ENCODE measurements around the gene SEMA3D.

DNA sequence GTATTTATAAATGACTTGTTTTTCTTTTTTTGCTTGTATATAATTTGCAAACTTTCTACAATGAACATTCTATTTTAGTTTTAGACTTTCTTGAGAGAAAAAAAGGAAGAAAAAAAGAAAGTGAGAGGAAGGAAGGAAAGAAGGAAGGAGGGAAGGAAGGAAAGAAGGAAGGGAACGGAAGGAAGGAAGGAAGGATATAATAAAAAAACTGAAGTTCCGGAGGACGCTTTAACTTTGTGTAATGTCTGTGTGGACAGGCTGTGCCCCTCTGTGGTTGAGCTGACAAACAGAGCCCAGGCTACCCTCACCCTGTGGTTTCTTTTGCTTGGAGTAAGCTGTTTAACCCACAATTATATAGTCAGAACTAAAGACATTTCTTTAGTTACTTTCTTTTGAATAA is 108.7 kb downstream of the SEMA3D start:
- TF ChIP-seq TAF1 (conservative IDR thresholded peaks at IDR 0.05): no peak
- TF ChIP-seq, protein P1, sequence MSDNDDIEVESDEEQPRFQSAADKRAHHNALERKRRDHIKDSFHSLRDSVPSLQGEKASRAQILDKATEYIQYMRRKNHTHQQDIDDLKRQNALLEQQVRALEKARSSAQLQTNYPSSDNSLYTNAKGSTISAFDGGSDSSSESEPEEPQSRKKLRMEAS (IDR thresholded peaks at IDR 0.05): no peak
- TF ChIP-seq, protein P2, sequence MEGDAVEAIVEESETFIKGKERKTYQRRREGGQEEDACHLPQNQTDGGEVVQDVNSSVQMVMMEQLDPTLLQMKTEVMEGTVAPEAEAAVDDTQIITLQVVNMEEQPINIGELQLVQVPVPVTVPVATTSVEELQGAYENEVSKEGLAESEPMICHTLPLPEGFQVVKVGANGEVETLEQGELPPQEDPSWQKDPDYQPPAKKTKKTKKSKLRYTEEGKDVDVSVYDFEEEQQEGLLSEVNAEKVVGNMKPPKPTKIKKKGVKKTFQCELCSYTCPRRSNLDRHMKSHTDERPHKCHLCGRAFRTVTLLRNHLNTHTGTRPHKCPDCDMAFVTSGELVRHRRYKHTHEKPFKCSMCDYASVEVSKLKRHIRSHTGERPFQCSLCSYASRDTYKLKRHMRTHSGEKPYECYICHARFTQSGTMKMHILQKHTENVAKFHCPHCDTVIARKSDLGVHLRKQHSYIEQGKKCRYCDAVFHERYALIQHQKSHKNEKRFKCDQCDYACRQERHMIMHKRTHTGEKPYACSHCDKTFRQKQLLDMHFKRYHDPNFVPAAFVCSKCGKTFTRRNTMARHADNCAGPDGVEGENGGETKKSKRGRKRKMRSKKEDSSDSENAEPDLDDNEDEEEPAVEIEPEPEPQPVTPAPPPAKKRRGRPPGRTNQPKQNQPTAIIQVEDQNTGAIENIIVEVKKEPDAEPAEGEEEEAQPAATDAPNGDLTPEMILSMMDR (IDR thresholded peaks at IDR 0.05; ENCODE audit: low read depth, low read length, missing input control): no peak
- TF ChIP-seq YY1 (IDR thresholded peaks at IDR 0.05): no peak
- no peak for TF ChIP-seq NR2F2 (IDR thresholded peaks at IDR 0.05)

All from liver (tissue), 3 donors.